SK-N-SH (cell line): ENCODE results near the gene MRPL27. TPM values are rescaled to one million over a fixed set of nuclear protein-coding genes. Genes with fewer than 3 reads are reported as not detected.

Experiments
- CTCF ChIA-PET: fragments of 300-600, 350-600 bp; formaldehyde crosslinking; extraction: SDS; loops from one replicate; lab custom pipeline; 2021; lab: Yijun Ruan, JAX
- POLR2A ChIA-PET: fragments of 350-600 bp; sonication (Branson Sonifier 250); formaldehyde crosslinking; extraction: SDS; loops from one replicate; lab custom pipeline; 2020; ENCODE audit warnings: antibody characterized with exemption, inconsistent platforms; lab: Yijun Ruan, JAX
- DNase-seq: peaks from one replicate; pipeline ENCODE4 v3.0.0; 2012
- H2AFZ ChIP-seq: fragments of 200-600 bp; sonication (generic); 2 replicates; pipeline ENCODE4 v1.8.1; 2016; ENCODE audit warnings: antibody characterized with exemption, mild to moderate bottlenecking, low read depth
- H3F3A ChIP-seq: fragments of 200-600 bp; sonication (generic); replicated peaks from 2 replicates; pipeline ENCODE3; 2016; ENCODE audit warnings: antibody characterized with exemption, mild to moderate bottlenecking; ENCODE audit not compliant: insufficient read depth
- H3K27ac ChIP-seq, 2 experiments: fragments of 200-500 bp in 1 of 2; fragments of 200-600 bp in 1 of 2; sonication (Bioruptor generic) in 1 of 2; sonication (generic), shearing (Covaris generic) in 1 of 2; 2 replicates each; pipeline versions ENCODE4 v1.5.1 to v1.6.1; 2014 to 2016; ENCODE audit warnings: low read depth in 2 of 2, inconsistent platforms in 1 of 2, low read length in 1 of 2, mild to moderate bottlenecking in 1 of 2, mixed read lengths in 1 of 2
- H3K27me3 ChIP-seq: fragments of 200-600 bp; sonication (generic), shearing (Covaris generic); 2 replicates; pipeline ENCODE4 v1.6.1; 2016; ENCODE audit warnings: mixed run types; ENCODE audit not compliant: insufficient read depth
- H3K36me3 ChIP-seq, 2 experiments: fragments of 200-500 bp in 1 of 2; fragments of 200-600 bp in 1 of 2; sonication (Bioruptor generic) in 1 of 2; sonication (generic) in 1 of 2; replicated peaks in 1 of 2; 2 replicates each; pipeline versions ENCODE3 to v1.5.1; 2014 to 2016; ENCODE audit warnings: low read length in 1 of 2, mild to moderate bottlenecking in 1 of 2; ENCODE audit not compliant: insufficient read depth in 2 of 2, control insufficient read depth in 1 of 2
- H3K4me1 ChIP-seq, 2 experiments: fragments of 200-500 bp in 1 of 2; fragments of 200-600 bp in 1 of 2; sonication (Bioruptor generic) in 1 of 2; sonication (generic), shearing (Covaris generic) in 1 of 2; 2 replicates each; pipeline versions ENCODE4 v1.5.1 to v1.6.1; 2014 to 2016; ENCODE audit warnings: low read depth in 1 of 2, low read length in 1 of 2, mixed run types in 1 of 2; ENCODE audit not compliant: insufficient read depth in 2 of 2, control insufficient read depth in 1 of 2
- H3K4me2 ChIP-seq: fragments of 200-600 bp; sonication (generic), shearing (Covaris generic); 2 replicates; pipeline ENCODE4 v1.6.1; 2017; ENCODE audit warnings: mixed run types
- H3K4me3 ChIP-seq, 2 experiments: fragments of 200-500 bp in 1 of 2; fragments of 200-600 bp in 1 of 2; sonication (Bioruptor generic) in 1 of 2; sonication (generic), shearing (Covaris generic) in 1 of 2; 2 replicates each; pipeline versions ENCODE4 v1.5.1 to v1.8.1; 2014 to 2016; ENCODE audit warnings: low read depth in 2 of 2, inconsistent platforms in 1 of 2, low read length in 1 of 2, mild to moderate bottlenecking in 1 of 2, mixed read lengths in 1 of 2, moderate library complexity in 1 of 2
- H3K79me2 ChIP-seq: fragments of 200-600 bp; sonication (generic); 2 replicates; pipeline ENCODE4 v1.8.1; 2017; ENCODE audit warnings: mild to moderate bottlenecking; ENCODE audit not compliant: insufficient read depth
- H3K9ac ChIP-seq: fragments of 200-600 bp; sonication (generic); 2 replicates; pipeline ENCODE4 v1.6.1; 2017; ENCODE audit warnings: mixed run types
- H3K9me2 ChIP-seq: fragments of 200-600 bp; sonication (generic); 2 replicates; pipeline ENCODE4 v1.6.1; 2017; ENCODE audit warnings: mixed run types
- H3K9me3 ChIP-seq: fragments of 200-600 bp; sonication (generic); 2 replicates; pipeline ENCODE4 v1.6.1; 2017; ENCODE audit warnings: mixed run types, mild to moderate bottlenecking, moderate library complexity
- H4K20me1 ChIP-seq: fragments of 200-600 bp; sonication (generic); 2 replicates; pipeline ENCODE4 v1.6.1; 2017; ENCODE audit warnings: mild to moderate bottlenecking, mixed run types; ENCODE audit not compliant: insufficient read depth
- CHD2 ChIP-seq: fragments of 150-350 bp; IDR thresholded peaks from 2 replicates; pipeline ENCODE4 v1.6.1; 2018; ENCODE audit warnings: low read length; ENCODE audit not compliant: partially characterized antibody
- ELF1 ChIP-seq: IDR thresholded peaks from 2 replicates; pipeline ENCODE4 v1.4.0; 2012
- EP300 ChIP-seq, 2 experiments: IDR thresholded peaks; 2 replicates each; pipeline versions ENCODE4 v1.4.0 to v1.6.1; 2012; ENCODE audit warnings: borderline replicate concordance in 1 of 2, low read depth in 1 of 2, low read length in 1 of 2
- EZH2phosphoT487 ChIP-seq: fragments of 200-600 bp; sonication (generic); IDR thresholded peaks from 2 replicates; pipeline ENCODE4 v1.6.1; 2017; ENCODE audit warnings: low read depth, mixed run types, mild to moderate bottlenecking, antibody characterized with exemption, moderate library complexity, borderline replicate concordance
- FOXJ3 ChIP-seq: sonication (generic); formaldehyde crosslinking; IDR thresholded peaks from 2 replicates; pipeline ENCODE4 v1.5.1; 2020; ENCODE audit warnings: mild to moderate bottlenecking, missing genetic modification reagents
- GATA2 ChIP-seq: sonication (generic); formaldehyde crosslinking; IDR thresholded peaks from 2 replicates; pipeline ENCODE4 v1.5.0; 2020; ENCODE audit warnings: mild to moderate bottlenecking, missing genetic modification reagents
- IRF3 ChIP-seq: fragments of 150-350 bp; IDR thresholded peaks from 2 replicates; pipeline ENCODE4 v1.6.1; 2016; ENCODE audit warnings: mild to moderate bottlenecking, low read depth, low read length
- JUND ChIP-seq: IDR thresholded peaks from 2 replicates; pipeline ENCODE4 v1.4.0; 2012
- MAX ChIP-seq: IDR thresholded peaks from 2 replicates; pipeline ENCODE4 v1.4.0; 2012; ENCODE audit warnings: low read depth
- MXI1 ChIP-seq: IDR thresholded peaks from 2 replicates; pipeline ENCODE4 v1.6.1; 2012; ENCODE audit warnings: mild to moderate bottlenecking, low read depth, low read length, improper control_type of control experiment
- POLR2AphosphoS5 ChIP-seq: IDR thresholded peaks from 2 replicates; pipeline ENCODE4 v1.6.1; 2012; ENCODE audit warnings: low read depth, low read length
- RAD21 ChIP-seq: IDR thresholded peaks from 2 replicates; pipeline ENCODE4 v1.6.1; 2012; ENCODE audit warnings: mild to moderate bottlenecking, low read length
- RCOR1 ChIP-seq: fragments of 150-350 bp; IDR thresholded peaks from 2 replicates; pipeline ENCODE4 v1.6.1; 2017; ENCODE audit warnings: antibody characterized with exemption, low read length
- REST ChIP-seq: IDR thresholded peaks from 2 replicates; pipeline ENCODE4 v1.6.1; 2012; ENCODE audit warnings: mild to moderate bottlenecking, low read depth, low read length, moderate library complexity
- RXRA ChIP-seq: IDR thresholded peaks from 2 replicates; pipeline ENCODE4 v1.4.0; 2012; ENCODE audit warnings: low read depth, mild to moderate bottlenecking, borderline replicate concordance
- SIN3A ChIP-seq: IDR thresholded peaks from 2 replicates; pipeline ENCODE4 v1.6.1; 2012; ENCODE audit warnings: low read depth, mild to moderate bottlenecking, low read length, moderate library complexity, borderline replicate concordance
- TAF1 ChIP-seq: IDR thresholded peaks from 2 replicates; pipeline ENCODE4 v1.6.1; 2012; ENCODE audit warnings: low read depth, mild to moderate bottlenecking, low read length, moderate library complexity, borderline replicate concordance
- TCF12 ChIP-seq: IDR thresholded peaks from 2 replicates; pipeline ENCODE4 v1.4.0; 2012
- TEAD4 ChIP-seq: IDR thresholded peaks from 2 replicates; pipeline ENCODE4 v1.4.0; 2012; ENCODE audit warnings: mild to moderate bottlenecking, borderline replicate concordance; ENCODE audit not compliant: insufficient read depth
- USF1 ChIP-seq: IDR thresholded peaks from 2 replicates; pipeline ENCODE4 v1.4.0; 2012; ENCODE audit warnings: low read depth, borderline replicate concordance
- USF2 ChIP-seq: fragments of 150-350 bp; IDR thresholded peaks from 2 replicates; pipeline ENCODE4 v1.6.1; 2017; ENCODE audit warnings: antibody characterized with exemption, low read length, low read depth, borderline replicate concordance
- YY1 ChIP-seq: IDR thresholded peaks from 2 replicates; pipeline ENCODE4 v1.4.0; 2012; ENCODE audit warnings: low read depth, mild to moderate bottlenecking
- ZBTB33 ChIP-seq: IDR thresholded peaks from 2 replicates; pipeline ENCODE4 v1.4.0; 2012; ENCODE audit warnings: low read depth, borderline replicate concordance
- WGBS: methylation state at CpG from one replicate; pipeline ENCODE4 v1.1.6; 2017; ENCODE audit warnings: low lambda C conversion rate; 5-methylcytosine and 5-hydroxymethylcytosine counted together
- polyA plus RNA-seq, 3 experiments: library from polyadenylated mRNA; depleted of rRNA; stranded (reverse); fragments of >200 nt; gene quantifications; 2 replicates each; pipeline ENCODE4 v1.2.3, GENCODE V29; 2012

Gene MRPL27
- polyA plus RNA-seq, 1 of the 3 experiments (the other 2 are of a cell fraction): 266 TPM

- peak overlapping the region in 1 of 2 experiments; percentile 59; a peak in 2 of 4 replicates for H3K27ac ChIP-seq
- peaks cover 9 to 25% of the 10 kb centered on the region in 2 experiments; a peak in 2 of 4 replicates for H3K4me1 ChIP-seq
- H4K20me1 ChIP-seq: no peaks in the 10 kb centered on the region
- no peaks in the 10 kb centered on the region for H3K27me3 ChIP-seq
- ChIA-PET POLR2A (interaction anchor here (1.1 to 3.2 kb wide), 5 partner anchors 10 to 117 kb away, joined by 4 to 18 read pairs (median 5); partner anchors contain the start of gene XYLT2), CTCF (interaction anchor here (0.6 to 4.0 kb wide), 52 partner anchors 8 to 269 kb away, joined by 3 to 56 read pairs (median 5); partner anchors contain the start of genes ACSF2, CHAD, EME1 and LRRC59)
- H3K36me3 ChIP-seq: peaks cover 20 to 55% of the 10 kb centered on the region in 2 experiments
- H3K4me3 ChIP-seq: no peak overlapping the region; a peak in 1 of 4 replicates
- no peaks in the 10 kb centered on the region for H3K9me3 ChIP-seq
- peaks cover 21% of the 10 kb centered on the region for H3F3A ChIP-seq
- H3K79me2 ChIP-seq: no peaks in the 10 kb centered on the region
- no peak overlapping the region for H3K9ac ChIP-seq
- WGBS: 41% methylated on average over 11 of the region's 11 CpGs
- H3K4me2 ChIP-seq: no peak overlapping the region
- H2AFZ ChIP-seq: no peak overlapping the region
- no peaks in the 10 kb centered on the region for H3K9me2 ChIP-seq
- DNase-seq: peak; percentile 90
- TF ChIP-seq FOXJ3 (CRISPR knock-in tag) (no peak), CHD2 (no peak), REST (no peak), ELF1 (no peak), EZH2phosphoT487 (no peak), EP300 (IDR thresholded peaks at IDR 0.05; ENCODE audit: borderline replicate concordance in 1 of 2, low read depth in 1 of 2, low read length in 1 of 2) (no peak), RAD21 (peak; percentile 66), TCF12 (no peak), GATA2 (CRISPR knock-in tag) (no peak), MXI1 (peak; percentile 75; the same call in 1 of the 2 replicates), JUND (no peak), YY1 (no peak), ZBTB33 (no peak), RXRA (no peak), TAF1 (no peak), RCOR1 (no peak; the same call in 1 of the 2 replicates), USF1 (no peak), SIN3A (no peak), USF2 (no peak), MAX (peak; percentile 68), IRF3 (no peak), TEAD4 (no peak), POLR2AphosphoS5 (no peak)
These were observed 11.2 kb downstream of the MRPL27 start for GRCh38 chr17:50361561-50362480.
